22Rv1 (cell line): ENCODE data around the gene RNF32.

Experiments used
- H3K27ac ChIP-seq: fragments of 450-650 bp; 2 replicates; pipeline ENCODE4 v1.5.1; 2017
- ZFX ChIP-seq: fragments of 450-650 bp; IDR thresholded peaks from 2 replicates; pipeline ENCODE4 v1.6.1; 2017; ENCODE audit warnings: antibody characterized with exemption, borderline replicate concordance
- TF ChIP-seq, protein P1 (sequence below): fragments of 450-650 bp; IDR thresholded peaks from 2 replicates; pipeline ENCODE4 v1.5.1; 2017; ENCODE audit warnings: mild to moderate bottlenecking

RNF32 gene

DNA sequence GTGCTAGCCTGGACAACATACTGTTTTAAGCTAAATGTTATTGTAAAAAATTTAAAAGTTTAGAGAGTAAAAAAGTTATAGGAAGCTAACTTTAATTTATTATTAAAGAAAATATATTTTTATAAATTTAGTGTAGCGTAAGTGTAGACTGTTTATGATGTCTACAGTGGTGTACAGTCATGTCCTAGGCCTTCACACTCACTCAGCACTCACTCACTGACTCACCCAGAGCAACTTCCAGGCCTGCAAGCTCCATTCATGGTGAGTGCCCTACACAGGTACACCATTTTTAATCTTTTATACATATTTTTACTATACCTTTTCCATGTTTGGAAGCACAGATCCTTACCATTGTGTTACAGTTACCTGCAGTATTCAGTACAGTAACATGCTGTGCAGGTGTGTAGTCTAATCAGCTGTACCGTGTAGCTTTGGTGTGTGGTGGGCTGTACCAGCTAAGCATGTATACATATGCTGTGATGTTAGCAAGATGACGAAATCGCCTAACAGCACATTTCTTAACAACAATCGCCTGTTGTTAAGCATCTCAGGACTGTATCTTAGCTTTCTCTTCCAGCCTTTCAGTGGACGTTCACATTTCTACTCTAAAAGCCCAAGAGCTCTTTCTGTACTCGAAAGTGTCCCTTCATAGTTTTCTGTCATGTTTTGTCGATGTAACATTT lies 12.5 kb downstream of the RNF32 start:
- H3K27ac ChIP-seq: no peak overlapping the region
- TF ChIP-seq, protein P1, sequence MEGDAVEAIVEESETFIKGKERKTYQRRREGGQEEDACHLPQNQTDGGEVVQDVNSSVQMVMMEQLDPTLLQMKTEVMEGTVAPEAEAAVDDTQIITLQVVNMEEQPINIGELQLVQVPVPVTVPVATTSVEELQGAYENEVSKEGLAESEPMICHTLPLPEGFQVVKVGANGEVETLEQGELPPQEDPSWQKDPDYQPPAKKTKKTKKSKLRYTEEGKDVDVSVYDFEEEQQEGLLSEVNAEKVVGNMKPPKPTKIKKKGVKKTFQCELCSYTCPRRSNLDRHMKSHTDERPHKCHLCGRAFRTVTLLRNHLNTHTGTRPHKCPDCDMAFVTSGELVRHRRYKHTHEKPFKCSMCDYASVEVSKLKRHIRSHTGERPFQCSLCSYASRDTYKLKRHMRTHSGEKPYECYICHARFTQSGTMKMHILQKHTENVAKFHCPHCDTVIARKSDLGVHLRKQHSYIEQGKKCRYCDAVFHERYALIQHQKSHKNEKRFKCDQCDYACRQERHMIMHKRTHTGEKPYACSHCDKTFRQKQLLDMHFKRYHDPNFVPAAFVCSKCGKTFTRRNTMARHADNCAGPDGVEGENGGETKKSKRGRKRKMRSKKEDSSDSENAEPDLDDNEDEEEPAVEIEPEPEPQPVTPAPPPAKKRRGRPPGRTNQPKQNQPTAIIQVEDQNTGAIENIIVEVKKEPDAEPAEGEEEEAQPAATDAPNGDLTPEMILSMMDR: no peak
- TF ChIP-seq ZFX: no peak

DNA sequence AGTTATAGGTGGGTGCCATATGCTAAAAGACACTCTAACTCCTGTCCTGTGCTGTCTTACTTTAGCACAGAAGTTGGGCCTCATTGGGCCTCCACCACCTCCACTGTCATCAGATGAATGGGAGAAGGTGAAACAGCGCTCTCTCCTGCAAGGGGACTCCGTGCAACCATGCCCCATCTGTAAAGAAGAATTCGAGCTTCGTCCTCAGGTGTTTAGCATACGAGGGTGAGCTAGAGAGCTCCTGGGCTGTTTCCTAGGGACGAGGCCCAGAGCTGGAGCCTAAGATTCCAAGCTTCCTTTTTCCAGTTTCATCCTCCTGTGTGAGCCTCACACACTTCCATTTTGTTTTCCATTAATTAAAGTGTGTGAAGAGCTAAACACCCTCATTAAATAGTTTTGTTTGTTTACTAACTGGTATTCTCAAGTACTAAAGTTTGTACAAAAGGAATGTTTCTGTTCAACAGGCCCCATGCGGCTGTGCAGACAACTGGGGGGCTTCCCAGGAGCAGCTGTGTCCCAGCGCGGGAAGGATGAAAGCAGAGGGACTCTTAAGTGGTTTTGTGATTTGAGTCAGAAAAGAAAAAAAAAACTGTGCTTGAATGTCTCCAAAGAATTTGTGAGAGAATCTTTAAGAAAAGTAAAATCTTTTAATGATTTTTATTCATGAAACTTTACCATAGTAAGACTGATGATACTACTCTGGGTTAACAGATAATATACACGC lies 14.1 kb downstream of the RNF32 start:
- TF ChIP-seq, protein P1: no peak
- TF ChIP-seq ZFX: no peak
- H3K27ac ChIP-seq: no peak overlapping the region

DNA sequence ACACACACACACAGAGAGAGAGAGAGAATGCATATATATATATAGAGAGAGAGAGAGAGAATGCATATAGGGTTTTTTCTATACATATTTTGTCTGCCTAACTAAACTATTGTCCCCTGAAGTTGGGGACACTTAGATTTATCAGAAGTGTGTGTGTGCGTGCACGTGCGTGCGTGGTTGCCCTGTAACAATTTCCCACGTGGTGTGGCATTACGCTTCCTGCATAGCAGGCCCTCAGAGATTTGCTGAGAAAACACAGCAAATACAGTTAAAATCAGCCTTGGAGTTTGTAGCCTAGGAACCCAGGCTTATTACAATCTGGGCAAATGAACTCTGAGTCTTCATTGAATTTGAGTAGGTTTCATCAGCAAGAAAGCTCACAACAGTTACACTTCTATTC lies 14.7 kb downstream of the RNF32 start:
- no peak overlapping the region for H3K27ac ChIP-seq
- TF ChIP-seq, protein P1: no peak
- no peak for TF ChIP-seq ZFX

DNA sequence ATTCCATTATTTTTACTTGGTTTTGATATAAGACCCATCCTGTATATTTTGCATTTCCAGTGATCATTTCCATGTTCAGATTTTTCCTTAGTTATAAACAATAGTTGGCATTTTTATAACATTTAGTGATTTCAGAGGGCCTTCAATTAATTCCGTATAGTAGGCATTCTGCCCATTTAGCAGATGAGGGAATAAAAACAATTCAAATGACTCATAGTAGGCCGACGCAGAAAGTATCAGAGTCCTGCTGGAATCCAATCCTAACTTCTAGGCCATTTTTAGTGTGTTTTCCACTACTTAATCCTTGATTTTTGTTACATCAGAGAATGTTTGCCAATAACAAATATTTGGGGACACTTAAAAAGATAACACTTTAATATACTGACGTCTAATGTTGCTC lies 15.4 kb downstream of the RNF32 start:
- TF ChIP-seq ZFX: no peak
- TF ChIP-seq, protein P1: no peak
- no peak overlapping the region for H3K27ac ChIP-seq

DNA sequence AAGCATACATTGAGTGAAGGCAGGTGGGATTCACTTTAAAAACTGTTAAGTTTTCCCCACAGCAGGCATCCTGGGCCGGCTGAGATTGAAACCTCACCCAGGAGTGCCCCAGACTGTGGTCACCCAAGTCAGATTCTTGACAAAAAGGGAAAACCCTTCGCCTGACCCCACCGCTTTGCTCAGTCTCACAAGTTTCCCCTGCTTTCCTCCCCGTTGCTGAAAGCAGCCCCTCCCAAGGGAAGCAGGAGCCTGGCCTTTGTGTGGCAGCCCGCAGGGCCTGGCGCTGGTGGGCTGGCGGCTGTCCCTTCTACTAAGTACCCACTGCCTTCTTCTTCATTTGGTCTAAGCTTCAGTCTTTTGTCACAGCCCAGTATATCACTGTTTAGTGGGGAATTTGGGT lies 16.0 kb downstream of the RNF32 start:
- H3K27ac ChIP-seq: no peak overlapping the region
- TF ChIP-seq ZFX: no peak

DNA sequence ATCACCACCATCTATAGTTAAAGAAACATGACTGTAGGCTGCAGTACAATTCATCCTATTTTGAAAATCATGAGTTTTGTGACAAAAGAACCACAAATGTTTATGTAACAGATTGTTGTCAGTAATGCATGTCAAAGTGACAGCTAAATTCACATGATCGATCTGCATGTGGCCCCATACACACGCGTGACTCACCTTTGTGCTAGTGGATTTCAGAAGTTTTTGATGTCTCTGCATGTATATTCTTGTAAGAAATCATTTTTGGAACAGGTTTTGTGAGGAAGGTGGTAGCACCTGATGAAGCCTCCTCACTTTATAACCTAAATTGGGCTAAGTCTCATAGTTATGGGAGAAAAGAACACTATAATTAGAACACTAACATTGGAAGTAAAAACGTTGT lies 17.1 kb downstream of the RNF32 start:
- no peak overlapping the region for H3K27ac ChIP-seq
- TF ChIP-seq ZFX: no peak
- TF ChIP-seq, protein P1: no peak

DNA sequence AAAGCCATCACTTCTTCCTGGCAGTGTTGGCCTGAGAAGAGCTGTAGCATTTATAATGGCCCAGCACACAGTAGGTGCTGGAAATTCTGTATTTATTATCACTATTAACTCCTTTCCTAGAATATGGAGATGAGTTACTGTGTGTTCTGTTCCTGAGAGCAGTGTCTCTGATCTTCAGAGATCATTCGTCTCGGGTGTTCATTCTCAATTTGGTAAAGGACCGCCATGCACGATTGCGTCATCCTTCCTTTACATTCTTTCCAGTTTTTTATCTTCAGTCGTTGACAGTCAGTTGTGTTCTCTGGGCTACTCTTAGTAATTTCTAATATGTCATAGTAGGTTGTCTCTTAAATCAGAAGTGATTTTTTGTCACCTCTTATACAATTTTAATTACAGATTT lies 18.6 kb downstream of the RNF32 start:
- TF ChIP-seq, protein P1: no peak
- TF ChIP-seq ZFX: no peak
- no peak overlapping the region for H3K27ac ChIP-seq
